ENCODE measurements around the gene NDUFA12. TPM values are rescaled to one million over a fixed set of nuclear protein-coding genes. Genes with fewer than 3 reads are reported as not detected.

Gene NDUFA12
- total and polyA plus RNA-seq, 9 of the 15 experiments (the other 6 are each of a cell fraction or from before 2014, with no cell fraction given), result 115 to 986 (median 283) TPM

- no TSS peak for BruUV-seq (replicated peaks)
- TF ChIP-seq RBM25 (IDR thresholded peaks at IDR 0.05; ENCODE audit: low read depth, low read length, severe bottlenecking) (peak; percentile 53), SRSF3 (IDR thresholded peaks at IDR 0.05; ENCODE audit: insufficient read depth, low read length) (no peak), ZNF146 (CRISPR knock-in tag; IDR thresholded peaks at IDR 0.05; ENCODE audit: unreplicated experiment) (peak; percentile 62)
- Histone ChIP-seq H3K4me1 (replicated peaks in 1 of 2; ENCODE audit: control insufficient read depth in 2 of 2, insufficient read depth in 2 of 2, low read length in 2 of 2) (no peaks in the 10 kb centered on the region), H3K9ac (ENCODE audit: insufficient read depth in 1 of 2, low read depth in 2 of 2, low read length in 2 of 2) (no peak overlapping the region), H3K4me2 (ENCODE audit: insufficient read depth, low read length) (no peak overlapping the region), H3K36me3 (ENCODE audit: control insufficient read depth, insufficient read depth, low read length) (no peaks in the 10 kb centered on the region; the same call in 2 of the 3 replicates), H3K27ac (ENCODE audit: extremely low read depth, low read depth, low read length) (no peak overlapping the region), H4K20me1 (replicated peaks; ENCODE audit: control insufficient read depth, insufficient read depth, low read length) (no peaks in the 10 kb centered on the region), H3K79me2 (ENCODE audit: control insufficient read depth, insufficient read depth, low read length) (no peaks in the 10 kb centered on the region), H2AFZ (ENCODE audit: low read depth, low read length) (no peak overlapping the region), H3K9me3 (replicated peaks; ENCODE audit: control insufficient read depth, insufficient read depth, low read depth, low read length) (no peaks in the 10 kb centered on the region), H3K27me3 (ENCODE audit: control insufficient read depth in 2 of 2, insufficient read depth in 2 of 2, low read length in 2 of 2) (no peaks in the 10 kb centered on the region), H3K4me3 (no peak overlapping the region), H3K9me1 (ENCODE audit: control insufficient read depth, insufficient read depth, low read length) (no peaks in the 10 kb centered on the region)
- 100% methylated on average over 2 of the region's 2 CpGs for WGBS (ENCODE audit: insufficient coverage, low coverage, missing lambda C conversion rate)
- in situ Hi-C loops (cut with MboI), result no loop called here
- FAIRE-seq (no peak), DNase-seq (ENCODE audit: extremely low read depth in 1 of 4, low spot score in 3 of 4) (no peak), ATAC-seq (no peak)
- POLR2A ChIA-PET, result interaction anchor here (1.0 kb wide), 1 partner anchor 13 kb away, joined by 4 read pairs; the partner anchor contains the start of gene NDUFA12
- intact Hi-C loops (cut with micrococcal nuclease), result no loop called here
- CTCF ChIA-PET (ENCODE audit: low intra/inter-chr PET ratio), result no interaction called here
Observed at GRCh38 chr12:95016120-95016519, 12.6 kb upstream of the NDUFA12 start.

GRCh38 chr12:95014554-95014953, 11.1 kb upstream of the NDUFA12 start:
- Histone ChIP-seq H3K9ac (ENCODE audit: insufficient read depth in 1 of 2, low read depth in 2 of 2, low read length in 2 of 2) (no peak overlapping the region), H3K27me3 (ENCODE audit: control insufficient read depth in 2 of 2, insufficient read depth in 2 of 2, low read length in 2 of 2) (no peaks in the 10 kb centered on the region), H3K36me3 (ENCODE audit: control insufficient read depth, insufficient read depth, low read length) (no peaks in the 10 kb centered on the region), H3K27ac (ENCODE audit: extremely low read depth, low read depth, low read length) (no peak overlapping the region), H3K4me3 (no peak overlapping the region), H2AFZ (ENCODE audit: low read depth, low read length) (no peak overlapping the region), H3K4me2 (ENCODE audit: insufficient read depth, low read length) (no peak overlapping the region), H3K9me1 (ENCODE audit: control insufficient read depth, insufficient read depth, low read length) (no peaks in the 10 kb centered on the region), H4K20me1 (replicated peaks; ENCODE audit: control insufficient read depth, insufficient read depth, low read length) (no peaks in the 10 kb centered on the region), H3K4me1 (replicated peaks in 1 of 2; ENCODE audit: control insufficient read depth in 2 of 2, insufficient read depth in 2 of 2, low read length in 2 of 2) (no peaks in the 10 kb centered on the region), H3K9me3 (replicated peaks; ENCODE audit: control insufficient read depth, insufficient read depth, low read depth, low read length) (no peaks in the 10 kb centered on the region), H3K79me2 (ENCODE audit: control insufficient read depth, insufficient read depth, low read length) (no peaks in the 10 kb centered on the region)
- no peak for ATAC-seq
- in situ Hi-C loops (cut with MboI), result no loop called here
- DNase-seq (ENCODE audit: extremely low read depth in 1 of 4, low spot score in 3 of 4), result no peak
- ChIA-PET POLR2A (interaction anchor here (0.8 kb wide), 1 partner anchor 32 kb away, joined by 3 read pairs; no protein-coding TSS in a partner anchor), CTCF (ENCODE audit: low intra/inter-chr PET ratio) (interaction anchor here (0.6 kb wide), 1 partner anchor 202 kb away, joined by 3 read pairs; no protein-coding TSS in a partner anchor)
- peak; percentile 69 for TF ChIP-seq SPI1 (IDR thresholded peaks at IDR 0.05; ENCODE audit: borderline replicate concordance, low read depth, low read length)
- TF ChIP-seq YY1 (IDR thresholded peaks at IDR 0.05; ENCODE audit: borderline replicate concordance in 1 of 3, control insufficient read depth in 1 of 3, extremely low read depth in 1 of 3, insufficient read depth in 3 of 3, insufficient read length in 1 of 3, insufficient replicate concordance in 2 of 3, low read depth in 1 of 3, low read length in 2 of 3), result peak in 1 of 3 experiments; percentile 60
- no peak for TF ChIP-seq SIN3A (IDR thresholded peaks at IDR 0.05; ENCODE audit: borderline replicate concordance in 2 of 2, control insufficient read depth in 1 of 2, low read depth in 2 of 2, low read length in 2 of 2)
- TF ChIP-seq SOX6 (IDR thresholded peaks at IDR 0.05), result no peak
- BruUV-seq (replicated peaks), result no TSS peak
- no peak for FAIRE-seq
- intact Hi-C loops (cut with micrococcal nuclease), result no loop called here
